Measurements from ENCODE around the gene KDM3A. TPM values are rescaled to one million over a fixed set of nuclear protein-coding genes. Genes with fewer than 3 reads are reported as not detected.

The KDM3A gene
- total RNA-seq, 1 donor from 2014 or later: 29.5 TPM

Other genes with a start within 250 kb of the KDM3A start
- gene IMMT, start 245.9 kb upstream of the KDM3A start, total RNA-seq: 287 TPM
- 96.9 TPM for gene MRPL35, start 241.9 kb upstream of the KDM3A start, total RNA-seq
- gene REEP1, start 103.7 kb upstream of the KDM3A start, total RNA-seq: 23.6 TPM
- 171 TPM for gene CHMP3, start 122.1 kb downstream of the KDM3A start, total RNA-seq
- 49.6 TPM for gene RNF103, start 182.5 kb downstream of the KDM3A start, total RNA-seq

All from Right ventricle myocardium inferior (tissue), 1 donor.